ENCODE data around the gene SYTL2. TPM values are rescaled to one million over a fixed set of nuclear protein-coding genes. Genes with fewer than 3 reads are reported as not detected.

Gene SYTL2
- total RNA-seq, 1 experiment from 2014 or later: 2.1 TPM

- peak overlapping the region; percentile 99 for H3K27ac Mint-ChIP-seq (ENCODE audit: low read depth, unreplicated experiment)
- peaks cover 15% of the 10 kb centered on the region for H3K4me1 Mint-ChIP-seq (ENCODE audit: insufficient read depth, unreplicated experiment)
- DNase-seq (ENCODE audit: unreplicated experiment): peak; percentile 58
- BruUV-seq (replicated peaks): no TSS peak
- no peaks in the 10 kb centered on the region for H3K9me3 Mint-ChIP-seq (ENCODE audit: unreplicated experiment)
- CTCF ChIA-PET: interaction anchor here (0.6 to 8.1 kb wide), 9 partner anchors 10 to 214 kb away, joined by 3 to 106 read pairs (median 3); no protein-coding TSS in a partner anchor
- intact Hi-C loops (cut with micrococcal nuclease): loop anchor here (2.0 to 10.0 kb wide), 2 partner anchors 203 to 233 kb away; partner anchors contain the start of genes DLG2 and TMEM126B
- no peaks in the 10 kb centered on the region for H3K27me3 Mint-ChIP-seq (ENCODE audit: insufficient read depth, unreplicated experiment)
- H3K36me3 Mint-ChIP-seq (ENCODE audit: insufficient read depth, unreplicated experiment): no peaks in the 10 kb centered on the region
- no peak overlapping the region for H3K4me3 Mint-ChIP-seq (ENCODE audit: unreplicated experiment)
- POLR2A ChIA-PET: interaction anchor here (0.6 to 1.7 kb wide), 14 partner anchors 11 to 401 kb away, joined by 3 to 7 read pairs (median 3); partner anchors contain the start of genes DLG2, TMEM126A and TMEM126B
- TF ChIP-seq CTCF (IDR thresholded peaks at IDR 0.05; ENCODE audit: unreplicated experiment): no peak
Observed at GRCh38 chr11:85827748-85828639, 17.1 kb upstream of the SYTL2 start.

DNA sequence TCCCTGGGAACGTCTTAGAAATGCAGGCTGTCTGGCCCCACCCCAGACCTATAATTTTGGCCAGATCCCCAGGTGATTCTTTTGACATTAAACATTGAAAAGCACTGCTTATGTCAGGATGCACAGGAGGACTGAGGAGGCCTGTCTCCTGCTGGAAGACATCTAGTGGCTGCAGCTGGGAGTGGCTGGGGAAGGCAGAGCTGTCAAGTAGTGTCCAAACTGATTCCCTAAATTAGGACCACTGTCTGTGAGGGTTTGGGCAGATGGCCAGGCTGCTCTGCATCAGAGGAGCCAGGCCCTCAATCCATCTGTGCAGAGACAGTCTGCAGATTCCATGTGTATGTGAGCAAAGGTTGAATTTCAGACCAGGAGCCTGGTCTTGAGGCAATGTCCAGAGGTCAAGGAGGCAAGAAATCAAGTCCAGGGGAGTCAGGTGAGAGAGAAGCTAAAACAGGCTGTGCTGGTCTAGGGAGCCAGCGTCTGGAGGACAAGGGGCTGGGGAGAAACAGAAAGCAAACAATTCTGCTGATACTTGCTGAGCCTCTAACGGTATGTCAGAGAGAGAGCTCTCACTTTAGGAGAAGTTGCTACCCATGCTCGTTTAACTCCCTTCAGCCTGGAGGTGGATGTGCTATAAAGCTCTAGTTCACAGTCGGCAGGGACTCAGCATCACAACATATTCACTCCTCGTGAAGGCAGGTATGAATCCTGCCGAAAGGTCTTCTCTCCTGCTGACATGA, 15.3 kb upstream of the SYTL2 start:
- no TSS peak for BruUV-seq (replicated peaks)
- H3K27me3 Mint-ChIP-seq (ENCODE audit: insufficient read depth, unreplicated experiment): no peaks in the 10 kb centered on the region
- TF ChIP-seq CTCF (IDR thresholded peaks at IDR 0.05; ENCODE audit: unreplicated experiment): peak; percentile 42
- intact Hi-C loops (cut with micrococcal nuclease): loop anchor here (1.0 to 10.0 kb wide), 3 partner anchors 132 to 231 kb away; partner anchors contain the start of genes DLG2 and TMEM126B
- H3K36me3 Mint-ChIP-seq (ENCODE audit: insufficient read depth, unreplicated experiment): no peaks in the 10 kb centered on the region
- no peak overlapping the region for H3K4me3 Mint-ChIP-seq (ENCODE audit: unreplicated experiment)
- DNase-seq (ENCODE audit: unreplicated experiment): peak; percentile 44
- peaks cover 31% of the 10 kb centered on the region for H3K4me1 Mint-ChIP-seq (ENCODE audit: insufficient read depth, unreplicated experiment)
- CTCF ChIA-PET: interaction anchor here (0.6 to 8.1 kb wide), 21 partner anchors 9 to 292 kb away, joined by 3 to 106 read pairs (median 4); no protein-coding TSS in a partner anchor
- no peaks in the 10 kb centered on the region for H3K9me3 Mint-ChIP-seq (ENCODE audit: unreplicated experiment)
- peak overlapping the region; percentile 92 for H3K27ac Mint-ChIP-seq (ENCODE audit: low read depth, unreplicated experiment)
- POLR2A ChIA-PET: interaction anchor here (0.7 to 2.3 kb wide), 3 partner anchors 9 to 178 kb away, joined by 3 to 8 read pairs (median 5); partner anchors contain the start of gene TMEM126A

- Mint-ChIP-seq H3K4me3 (ENCODE audit: unreplicated experiment) (no peak overlapping the region), H3K27me3 (ENCODE audit: insufficient read depth, unreplicated experiment) (no peaks in the 10 kb centered on the region), H3K27ac (ENCODE audit: low read depth, unreplicated experiment) (peak overlapping the region; percentile 92), H3K9me3 (ENCODE audit: unreplicated experiment) (no peaks in the 10 kb centered on the region), H3K4me1 (ENCODE audit: insufficient read depth, unreplicated experiment) (peaks cover 34% of the 10 kb centered on the region), H3K36me3 (ENCODE audit: insufficient read depth, unreplicated experiment) (no peaks in the 10 kb centered on the region)
- intact Hi-C loops (cut with micrococcal nuclease): loop anchor here (1.0 to 10.0 kb wide), 3 partner anchors 131 to 231 kb away; partner anchors contain the start of genes DLG2 and TMEM126B
- POLR2A ChIA-PET: interaction anchor here (0.5 to 2.4 kb wide), 5 partner anchors 9 to 282 kb away, joined by 3 to 9 read pairs (median 5); partner anchors contain the start of gene TMEM126A
- no peak for TF ChIP-seq CTCF (IDR thresholded peaks at IDR 0.05; ENCODE audit: unreplicated experiment)
- CTCF ChIA-PET: interaction anchor here (0.6 to 8.1 kb wide), 16 partner anchors 8 to 229 kb away, joined by 3 to 106 read pairs (median 3); partner anchors contain the start of gene CCDC83
- BruUV-seq (replicated peaks): no TSS peak
- no peak for DNase-seq (ENCODE audit: unreplicated experiment)
Observed at GRCh38 chr11:85825616-85826015, 14.7 kb upstream of the SYTL2 start.
